IPS DF 6.9 (cell line): ENCODE results near the gene ALG2.

Source experiments
- DNase-seq: peaks from one replicate; pipeline ENCODE4 v3.0.0-alpha.2; 2013; ENCODE audit warnings: low read depth, low spot score
- H3K27ac ChIP-seq: one replicate; pipeline ENCODE4 v1.5.1; 2013; ENCODE audit warnings: low read length, control low read depth
- H3K27me3 ChIP-seq: 2 replicates; pipeline ENCODE4 v1.6.1; 2013; ENCODE audit warnings: mild to moderate bottlenecking, low read length; ENCODE audit not compliant: control insufficient read depth, insufficient read depth
- H3K36me3 ChIP-seq: 2 replicates; pipeline ENCODE4 v1.6.1; 2013; ENCODE audit warnings: low read length; ENCODE audit not compliant: control insufficient read depth, insufficient read depth
- H3K4me1 ChIP-seq: 2 replicates; pipeline ENCODE4 v1.6.1; 2013; ENCODE audit warnings: low read length; ENCODE audit not compliant: control insufficient read depth, insufficient read depth
- H3K4me3 ChIP-seq: 2 replicates; pipeline ENCODE4 v1.5.1; 2013; ENCODE audit warnings: mild to moderate bottlenecking, low read length
- H3K9me3 ChIP-seq: 2 replicates; pipeline ENCODE4 v1.6.1; 2013; ENCODE audit warnings: low read length, inconsistent platforms; ENCODE audit not compliant: control insufficient read depth, insufficient read depth
- WGBS: extraction: QIAGEN DNeasy Blood & Tissue Kit; methylation state at CpG from one replicate; pipeline ENCODE4 v1.1.7; 2013; ENCODE audit warnings: mixed read lengths, missing lambda C conversion rate; ENCODE audit not compliant: insufficient read length, insufficient coverage; 5-methylcytosine and 5-hydroxymethylcytosine counted together

The ALG2 gene

GRCh38 chr9:99172124-99173091 lies 49.3 kb downstream of the ALG2 start:
- no peaks in the 10 kb centered on the region; the same call in 1 of the 2 replicates for H3K4me1 ChIP-seq
- WGBS: no CpG with 5 or more reads among the region's 10 CpGs
- H3K9me3 ChIP-seq: no peaks in the 10 kb centered on the region
- no peak overlapping the region for H3K4me3 ChIP-seq
- no peak for DNase-seq
- no peak overlapping the region for H3K27ac ChIP-seq
- no peaks in the 10 kb centered on the region for H3K27me3 ChIP-seq
- no peaks in the 10 kb centered on the region for H3K36me3 ChIP-seq

- Histone ChIP-seq H3K4me3 (no peak overlapping the region), H3K27me3 (no peaks in the 10 kb centered on the region), H3K27ac (no peak overlapping the region), H3K9me3 (no peaks in the 10 kb centered on the region), H3K4me1 (no peaks in the 10 kb centered on the region; the same call in 1 of the 2 replicates), H3K36me3 (no peaks in the 10 kb centered on the region)
- no CpG with 5 or more reads among the region's 15 CpGs for WGBS
- no peak for DNase-seq
These were observed 50.3 kb downstream of the ALG2 start for GRCh38 chr9:99171225-99172123.

- Histone ChIP-seq H3K4me3 (no peak overlapping the region), H3K27me3 (no peaks in the 10 kb centered on the region), H3K36me3 (no peaks in the 10 kb centered on the region), H3K27ac (no peak overlapping the region), H3K9me3 (no peaks in the 10 kb centered on the region), H3K4me1 (no peaks in the 10 kb centered on the region; the same call in 1 of the 2 replicates)
- WGBS: no CpG with 5 or more reads among the region's 10 CpGs
- DNase-seq: no peak
These were observed 51.6 kb downstream of the ALG2 start for GRCh38 chr9:99169982-99170761.

- H3K9me3 ChIP-seq: no peaks in the 10 kb centered on the region
- no peak overlapping the region for H3K4me3 ChIP-seq
- DNase-seq: no peak
- no peaks in the 10 kb centered on the region for H3K36me3 ChIP-seq
- H3K27ac ChIP-seq: no peak overlapping the region
- no CpG with 5 or more reads among the region's 2 CpGs for WGBS
- no peaks in the 10 kb centered on the region for H3K27me3 ChIP-seq
- no peaks in the 10 kb centered on the region; the same call in 1 of the 2 replicates for H3K4me1 ChIP-seq
These were observed 52.7 kb downstream of the ALG2 start for GRCh38 chr9:99169086-99169485.

- no peaks in the 10 kb centered on the region for H3K27me3 ChIP-seq
- no peak for DNase-seq
- H3K4me3 ChIP-seq: no peak overlapping the region
- no CpG with 5 or more reads among the region's 3 CpGs for WGBS
- H3K4me1 ChIP-seq: no peaks in the 10 kb centered on the region; the same call in 1 of the 2 replicates
- H3K36me3 ChIP-seq: no peaks in the 10 kb centered on the region
- no peaks in the 10 kb centered on the region for H3K9me3 ChIP-seq
- H3K27ac ChIP-seq: no peak overlapping the region
These were observed 54.0 kb downstream of the ALG2 start for GRCh38 chr9:99167694-99168093.

GRCh38 chr9:99167119-99167518 lies 54.6 kb downstream of the ALG2 start:
- no peaks in the 10 kb centered on the region; the same call in 1 of the 2 replicates for H3K4me1 ChIP-seq
- no peaks in the 10 kb centered on the region for H3K27me3 ChIP-seq
- DNase-seq: no peak
- H3K36me3 ChIP-seq: no peaks in the 10 kb centered on the region
- WGBS: no CpG with 5 or more reads among the region's 4 CpGs
- H3K27ac ChIP-seq: no peak overlapping the region
- no peaks in the 10 kb centered on the region for H3K9me3 ChIP-seq
- no peak overlapping the region for H3K4me3 ChIP-seq
